MM.1S (cell line): Measurements from ENCODE around the gene HEXIM2.
A peak's percentile ranks its signal among the peaks of the same experiment; 100 is the strongest.

ENCODE experiments used
- DNase-seq: peaks from one replicate; pipeline ENCODE4 v3.0.0-alpha.2; 2015
- H2AFZ ChIP-seq: fragments of 300-600 bp; sonication (generic); 2 replicates; pipeline ENCODE4 v1.6.0; 2016; ENCODE audit warnings: antibody characterized with exemption, low read length
- H3F3A ChIP-seq: fragments of 300-600 bp; sonication (generic); 2 replicates; pipeline ENCODE4 v1.6.1; 2016; ENCODE audit warnings: mild to moderate bottlenecking, antibody characterized with exemption, low read length, moderate library complexity, mixed read lengths; ENCODE audit not compliant: insufficient read depth
- H3K27ac ChIP-seq: fragments of 300-600 bp; sonication (generic); 2 replicates; pipeline ENCODE4 v1.5.1; 2016; ENCODE audit warnings: mild to moderate bottlenecking, low read length
- H3K27me3 ChIP-seq: fragments of 300-600 bp; sonication (generic); replicated peaks from 2 replicates; pipeline ENCODE4 v1.6.0; 2016; ENCODE audit warnings: low read length; ENCODE audit not compliant: insufficient read depth
- H3K36me3 ChIP-seq: fragments of 300-600 bp; sonication (generic); replicated peaks from 2 replicates; pipeline ENCODE4 v1.6.1; 2016; ENCODE audit warnings: mild to moderate bottlenecking, low read length, mixed read lengths; ENCODE audit not compliant: insufficient read depth
- H3K4me1 ChIP-seq: fragments of 300-600 bp; sonication (generic); 2 replicates; pipeline ENCODE4 v1.6.1; 2016; ENCODE audit warnings: low read length, mixed read lengths
- H3K4me2 ChIP-seq: fragments of 300-600 bp; sonication (generic); 2 replicates; pipeline ENCODE4 v1.6.0; 2016; ENCODE audit warnings: low read depth, low read length
- H3K4me3 ChIP-seq: fragments of 300-600 bp; sonication (generic); 2 replicates; pipeline ENCODE4 v1.5.1; 2016; ENCODE audit warnings: low read length, mixed read lengths
- H3K79me2 ChIP-seq: fragments of 300-600 bp; sonication (generic); 2 replicates; pipeline ENCODE4 v1.6.1; 2016; ENCODE audit warnings: mixed run types, low read length, mixed read lengths
- H3K9ac ChIP-seq: fragments of 300-600 bp; sonication (generic); 2 replicates; pipeline ENCODE4 v1.6.1; 2016; ENCODE audit warnings: low read length, mixed read lengths
- H3K9me2 ChIP-seq: fragments of 300-600 bp; sonication (generic); replicated peaks from 2 replicates; pipeline ENCODE4 v1.6.1; 2016; ENCODE audit warnings: mild to moderate bottlenecking, low read length, mixed read lengths; ENCODE audit not compliant: insufficient read depth
- H3K9me3 ChIP-seq: fragments of 300-600 bp; sonication (generic); replicated peaks from 2 replicates; pipeline ENCODE4 v1.6.1; 2016; ENCODE audit warnings: mild to moderate bottlenecking, low read length, mixed read lengths; ENCODE audit not compliant: insufficient read depth
- H4K20me1 ChIP-seq: fragments of 300-600 bp; sonication (generic); 2 replicates; pipeline ENCODE4 v1.6.1; 2016; ENCODE audit warnings: mild to moderate bottlenecking, low read length, moderate library complexity, mixed read lengths; ENCODE audit not compliant: insufficient read depth
- CTCF ChIP-seq: fragments of 300-600 bp; sonication (generic); IDR thresholded peaks from 2 replicates; pipeline ENCODE4 v1.5.1; 2016; ENCODE audit warnings: antibody characterized with exemption, low read length, mixed read lengths
- EZH2 ChIP-seq: fragments of 300-600 bp; sonication (generic); optimal IDR thresholded peaks from 2 replicates; pipeline ENCODE3; 2017; ENCODE audit warnings: low read depth, mild to moderate bottlenecking, antibody characterized with exemption, low read length, mixed read lengths
- EZH2phosphoT487 ChIP-seq: fragments of 300-600 bp; sonication (generic); IDR thresholded peaks from 2 replicates; pipeline ENCODE4 v1.6.1; 2018; ENCODE audit warnings: antibody characterized with exemption, low read length

The HEXIM2 gene

GRCh38 chr17:45147581-45148182 lies 14.0 kb upstream of the HEXIM2 start:
- Histone ChIP-seq H3K9me3 (no peaks in the 10 kb centered on the region), H3K79me2 (peaks cover 25% of the 10 kb centered on the region), H2AFZ (peak overlapping the region; percentile 71), H3K27ac (peak overlapping the region; percentile 91), H3K4me2 (peak overlapping the region; percentile 81), H3K4me1 (peaks cover 13% of the 10 kb centered on the region), H3K36me3 (no peaks in the 10 kb centered on the region), H3K27me3 (no peaks in the 10 kb centered on the region), H3K9ac (peak overlapping the region; percentile 97), H3F3A (peaks cover 40% of the 10 kb centered on the region), H4K20me1 (no peaks in the 10 kb centered on the region; the same call in 1 of the 2 replicates), H3K4me3 (peak overlapping the region; percentile 82), H3K9me2 (no peaks in the 10 kb centered on the region)
- TF ChIP-seq EZH2phosphoT487 = no peak
- no peak for TF ChIP-seq CTCF
- no peak for TF ChIP-seq EZH2
- peak; percentile 93 for DNase-seq

- H3K9me3 ChIP-seq = no peaks in the 10 kb centered on the region
- peaks cover 25% of the 10 kb centered on the region for H3K79me2 ChIP-seq
- DNase-seq = peak; percentile 100
- H4K20me1 ChIP-seq = no peaks in the 10 kb centered on the region; the same call in 1 of the 2 replicates
- H2AFZ ChIP-seq = peak within 1 kb of the TSS; percentile 73
- no peak for TF ChIP-seq EZH2
- TF ChIP-seq EZH2phosphoT487 = no peak
- TF ChIP-seq CTCF = no peak
- H3K27ac ChIP-seq = peak within 1 kb of the TSS; percentile 91
- H3F3A ChIP-seq = peaks cover 40% of the 10 kb centered on the region
- no peaks in the 10 kb centered on the region for H3K9me2 ChIP-seq
- H3K27me3 ChIP-seq = no peaks in the 10 kb centered on the region
- H3K9ac ChIP-seq = peak within 1 kb of the TSS; percentile 97
- peaks cover 13% of the 10 kb centered on the region for H3K4me1 ChIP-seq
- no peaks in the 10 kb centered on the region for H3K36me3 ChIP-seq
- peak within 1 kb of the TSS; percentile 90 for H3K4me2 ChIP-seq
- H3K4me3 ChIP-seq = peak within 1 kb of the TSS; percentile 83
Observed at GRCh38 chr17:45148183-45149036, 13.3 kb upstream of the HEXIM2 start, which contains the start of gene HEXIM1. Gene HEXIM1, plus strand, starts transcription at chr17:45148475. Its CDS starts 716 bp downstream, at chr17:45149191.

GRCh38 chr17:45149037-45149668 lies 12.5 kb upstream of the HEXIM2 start:
- Histone ChIP-seq H3K79me2 (peaks cover 25% of the 10 kb centered on the region), H4K20me1 (no peaks in the 10 kb centered on the region; the same call in 1 of the 2 replicates), H3K4me3 (peak overlapping the region; percentile 83), H3K36me3 (no peaks in the 10 kb centered on the region), H3K4me2 (peak overlapping the region; percentile 90), H3K9me3 (no peaks in the 10 kb centered on the region), H3K9me2 (no peaks in the 10 kb centered on the region), H2AFZ (peak overlapping the region; percentile 33; the same call in 1 of the 2 replicates), H3K27me3 (no peaks in the 10 kb centered on the region), H3K9ac (peak overlapping the region; percentile 66), H3K27ac (peak overlapping the region; percentile 56; the same call in 1 of the 2 replicates), H3F3A (peaks cover 40% of the 10 kb centered on the region), H3K4me1 (peaks cover 13% of the 10 kb centered on the region)
- TF ChIP-seq CTCF (peak; percentile 84), EZH2 (no peak)
- DNase-seq = peak; percentile 76
